H1 (cell line): ENCODE data around the gene C12orf43. TPM values are rescaled to one million over a fixed set of nuclear protein-coding genes. Genes with fewer than 3 reads are reported as not detected.

Experiments used
- CTCF ChIA-PET: fragments of 300-600 bp; sonication (Branson Sonifier 250); formaldehyde crosslinking; loops from one replicate; lab custom pipeline; 2021; ENCODE audit not compliant: partially characterized antibody; lab: Charles Lee
- POLR2A ChIA-PET: fragments of 300-600 bp; sonication (Branson Sonifier 250); formaldehyde crosslinking; loops from one replicate; lab custom pipeline; 2021; ENCODE audit warnings: inconsistent platforms; ENCODE audit not compliant: partially characterized antibody; lab: Charles Lee
- DNase-seq, 2 experiments: peaks; one replicate each; pipeline versions ENCODE4 v3.0.0 to v3.0.0-alpha.2; 2010 to 2022; ENCODE audit warnings: low spot score in 2 of 2, low read depth in 1 of 2, mixed read lengths in 1 of 2
- FAIRE-seq: peaks from 2 replicates; lab custom pipeline; 2011; peaks lifted over from hg19 to GRCh38; lab: Jason Lieb, UNC
- H2AFZ ChIP-seq: 2 replicates; pipeline ENCODE4 v1.8.1; 2012; ENCODE audit warnings: low read length, inconsistent platforms
- H2AK5ac ChIP-seq: 2 replicates; pipeline ENCODE4 v1.6.1; 2013; ENCODE audit warnings: low read depth, low read length
- H2BK120ac ChIP-seq: replicated peaks from 2 replicates; pipeline ENCODE3; 2013; ENCODE audit warnings: low read depth, low read length, inconsistent platforms
- H2BK12ac ChIP-seq: 2 replicates; pipeline ENCODE4 v1.6.1; 2013; ENCODE audit warnings: low read depth, low read length
- H2BK15ac ChIP-seq: 2 replicates; pipeline ENCODE4 v1.6.1; 2013; ENCODE audit warnings: low read length
- H2BK20ac ChIP-seq: 2 replicates; pipeline ENCODE4 v1.6.1; 2013; ENCODE audit warnings: low read length
- H2BK5ac ChIP-seq: 2 replicates; pipeline ENCODE4 v1.6.1; 2013; ENCODE audit warnings: low read depth, low read length
- H3K14ac ChIP-seq: 2 replicates; pipeline ENCODE4 v1.6.1; 2013; ENCODE audit warnings: inconsistent platforms; ENCODE audit not compliant: insufficient read length
- H3K18ac ChIP-seq: 2 replicates; pipeline ENCODE4 v1.6.1; 2013; ENCODE audit warnings: low read length; ENCODE audit errors: extremely low read depth
- H3K23ac ChIP-seq: 2 replicates; pipeline ENCODE4 v1.6.1; 2013; ENCODE audit warnings: inconsistent platforms; ENCODE audit not compliant: insufficient read length
- H3K23me2 ChIP-seq: 2 replicates; pipeline ENCODE4 v1.6.1; 2013; ENCODE audit warnings: low read depth, low read length
- H3K27ac ChIP-seq: 2 replicates; pipeline ENCODE4 v1.6.1; 2011; ENCODE audit warnings: low read depth, low read length, inconsistent platforms
- H3K27me3 ChIP-seq, 4 experiments: replicated peaks in 1 of 4; 1 replicate in 1 of 4; 2 replicates in 3 of 4; pipeline versions ENCODE4 v1.6.1 to v1.8.1; 2011 to 2013; ENCODE audit warnings: low read length in 3 of 4, mild to moderate bottlenecking in 3 of 4, inconsistent platforms in 2 of 4, mixed read lengths in 2 of 4, moderate library complexity in 1 of 4; ENCODE audit not compliant: control insufficient read depth in 3 of 4, insufficient read depth in 3 of 4; ENCODE audit errors: extremely low read depth in 1 of 4
- H3K36me3 ChIP-seq, 4 experiments: 2 replicates each; pipeline versions ENCODE4 v1.6.1 to v1.8.1; 2011 to 2013; ENCODE audit warnings: mild to moderate bottlenecking in 4 of 4, low read length in 3 of 4, moderate library complexity in 2 of 4, control low read depth in 1 of 4, inconsistent platforms in 1 of 4; ENCODE audit not compliant: insufficient read depth in 4 of 4, control insufficient read depth in 2 of 4
- H3K4ac ChIP-seq: replicated peaks from 2 replicates; pipeline ENCODE3; 2013; ENCODE audit warnings: low read length, low read depth, mixed read lengths, inconsistent platforms; ENCODE audit not compliant: insufficient read length
- H3K4me1 ChIP-seq, 4 experiments: replicated peaks in 1 of 4; 1 replicate in 1 of 4; 2 replicates in 3 of 4; pipeline versions ENCODE4 v1.6.1 to v1.8.1; 2011 to 2013; ENCODE audit warnings: low read length in 3 of 4, inconsistent platforms in 2 of 4, mixed read lengths in 1 of 4; ENCODE audit not compliant: insufficient read depth in 4 of 4, control insufficient read depth in 3 of 4
- H3K4me2 ChIP-seq, 2 experiments: 2 replicates each; pipeline versions ENCODE4 v1.6.1 to v1.8.1; 2011 to 2013; ENCODE audit warnings: low read depth in 2 of 2, low read length in 2 of 2, control low read depth in 1 of 2, inconsistent platforms in 1 of 2, mild to moderate bottlenecking in 1 of 2; ENCODE audit not compliant: insufficient read depth in 1 of 2
- H3K4me3 ChIP-seq, 4 experiments: fragments of 200-600, 300-600 bp in 1 of 4; sonication (generic), shearing (Covaris generic), sonication (Bioruptor Twin) in 1 of 4; 2 replicates each; pipeline versions ENCODE4 v1.5.1 to v1.8.1; 2011 to 2016; ENCODE audit warnings: low read length in 4 of 4, low read depth in 3 of 4, control low read depth in 2 of 4, inconsistent platforms in 2 of 4, mild to moderate bottlenecking in 2 of 4, mixed read lengths in 1 of 4, moderate library complexity in 1 of 4; ENCODE audit not compliant: insufficient read depth in 2 of 4; ENCODE audit errors: extremely low read depth in 1 of 4
- H3K56ac ChIP-seq: replicated peaks from 2 replicates; pipeline ENCODE3; 2013; ENCODE audit warnings: low read depth, mild to moderate bottlenecking, mixed read lengths, low read length, inconsistent platforms; ENCODE audit not compliant: insufficient read length
- H3K79me1 ChIP-seq: 2 replicates; pipeline ENCODE4 v1.6.1; 2013; ENCODE audit warnings: low read depth, low read length, control low read depth
- H3K79me2 ChIP-seq, 2 experiments: 2 replicates each; pipeline versions ENCODE4 v1.6.1 to v1.8.1; 2012 to 2013; ENCODE audit warnings: low read length in 2 of 2, mild to moderate bottlenecking in 2 of 2, inconsistent platforms in 1 of 2; ENCODE audit not compliant: insufficient read depth in 2 of 2, control insufficient read depth in 1 of 2
- H3K9ac ChIP-seq, 4 experiments: replicated peaks in 1 of 4; 1 replicate in 1 of 4; 2 replicates in 3 of 4; pipeline versions ENCODE4 v1.6.1 to v1.8.1; 2011 to 2013; ENCODE audit warnings: low read depth in 3 of 4, low read length in 3 of 4, control low read depth in 2 of 4, mild to moderate bottlenecking in 2 of 4, moderate library complexity in 2 of 4, inconsistent platforms in 1 of 4; ENCODE audit errors: extremely low read depth in 1 of 4
- H3K9me3 ChIP-seq, 2 experiments: 2 replicates each; pipeline versions ENCODE4 v1.6.1 to v1.8.1; 2012 to 2013; ENCODE audit warnings: mild to moderate bottlenecking in 2 of 2, moderate library complexity in 2 of 2, control low read depth in 1 of 2, inconsistent platforms in 1 of 2, low read depth in 1 of 2, low read length in 1 of 2, mixed read lengths in 1 of 2; ENCODE audit not compliant: insufficient read depth in 2 of 2
- H4K20me1 ChIP-seq, 2 experiments: replicated peaks in 1 of 2; 2 replicates each; pipeline versions ENCODE3 to v1.8.1; 2011 to 2013; ENCODE audit warnings: inconsistent platforms in 2 of 2, low read length in 2 of 2, mild to moderate bottlenecking in 1 of 2; ENCODE audit not compliant: insufficient read depth in 2 of 2, control insufficient read depth in 1 of 2
- H4K5ac ChIP-seq: 2 replicates; pipeline ENCODE4 v1.6.1; 2013; ENCODE audit warnings: low read length, low read depth, mixed read lengths, inconsistent platforms; ENCODE audit not compliant: insufficient read length
- H4K8ac ChIP-seq: 2 replicates; pipeline ENCODE4 v1.8.0; 2013; ENCODE audit warnings: mild to moderate bottlenecking, moderate library complexity, low read length, inconsistent platforms; ENCODE audit not compliant: insufficient read depth; ENCODE audit errors: extremely low read depth
- H4K91ac ChIP-seq: replicated peaks from 2 replicates; pipeline ENCODE3; 2013; ENCODE audit warnings: low read length, mixed read lengths, inconsistent platforms; ENCODE audit not compliant: insufficient read length
- CREB1 ChIP-seq: IDR thresholded peaks from 2 replicates; pipeline ENCODE4 v1.6.1; 2012; ENCODE audit warnings: inconsistent platforms
- KDM4A ChIP-seq: IDR thresholded peaks from one replicate; pipeline ENCODE4 v1.7.1; 2012; ENCODE audit warnings: low read depth, mild to moderate bottlenecking, moderate library complexity, low read length, inconsistent platforms; ENCODE audit not compliant: severe bottlenecking
- SP2 ChIP-seq: IDR thresholded peaks from 2 replicates; pipeline ENCODE4 v1.6.1; 2012; ENCODE audit warnings: mild to moderate bottlenecking, low read length, inconsistent platforms
- SP4 ChIP-seq: IDR thresholded peaks from 2 replicates; pipeline ENCODE4 v1.6.1; 2012; ENCODE audit warnings: low read length, inconsistent platforms
- TCF12 ChIP-seq: IDR thresholded peaks from 2 replicates; pipeline ENCODE4 v1.6.1; 2011; ENCODE audit warnings: low read depth, mild to moderate bottlenecking, low read length
- whole genome bisulfite sequencing, 2 experiments: shearing (Covaris generic) in 1 of 2; methylation state at CpG; one replicate each; pipeline versions ENCODE4 v1.1.6 to v1.1.7; 2013 to 2015; ENCODE audit warnings: low lambda C conversion rate in 2 of 2, mixed read lengths in 2 of 2, inconsistent platforms in 1 of 2, low coverage in 1 of 2, missing lambda C conversion rate in 1 of 2; ENCODE audit not compliant: insufficient replicate concordance in 2 of 2, insufficient coverage in 1 of 2, insufficient read length in 1 of 2; ENCODE audit errors: extremely low coverage in 1 of 2, missing lambda C conversion rate in 1 of 2; 5-methylcytosine and 5-hydroxymethylcytosine counted together
- polyA plus RNA-seq, 7 experiments: library from polyadenylated mRNA; depleted of rRNA in 3 of 7; stranded (reverse) in 5 of 7; unstranded in 2 of 7; fragments of >200 nt in 5 of 7; fragments of 200-250 nt in 2 of 7; gene quantifications; 1 replicate in 5 of 7; 2 replicates in 1 of 7; 4 replicates in 1 of 7; pipeline versions ENCODE4 v1.2.1 to v1.2.3, GENCODE V29; 2011 to 2013; ENCODE audit warnings: missing spikeins in 2 of 7, mixed read lengths in 2 of 7
- total RNA-seq: library from RNA; stranded (reverse); fragmentation: NEBNext Ultra II Directional; extraction: Animal tissue kit (Norgen Biotek cat#: 25700); gene quantifications from 2 replicates; pipeline ENCODE4 v1.2.1, GENCODE V29; 2021

The C12orf43 gene
- total and polyA plus RNA-seq, 2 of the 8 experiments (the other 6 are each of a cell fraction or from before 2014, with no cell fraction given), result 9.2 to 22.3 TPM

GRCh38 chr12:120998435-120998834, 17.9 kb downstream of the C12orf43 start:
- Histone ChIP-seq H4K5ac (no peak overlapping the region), H3K79me1 (no peaks in the 10 kb centered on the region), H4K20me1 (peaks cover 0 to 5% of the 10 kb centered on the region in 2 experiments), H4K8ac (no peak overlapping the region), H3K27ac (no peak overlapping the region), H4K91ac (no peak overlapping the region), H3K4me1 (peaks cover 2 to 6% (median 3%) of the 10 kb centered on the region in 4 experiments; a peak in 6 of 7 replicates), H3K9me3 (no peaks in the 10 kb centered on the region), H2BK12ac (no peak overlapping the region), H2AFZ (no peak overlapping the region), H3K14ac (no peak overlapping the region), H3K23ac (no peak overlapping the region), H3K56ac (no peak overlapping the region), H2BK15ac (peak overlapping the region; percentile 92; the same call in 1 of the 2 replicates), H3K36me3 (peaks cover 0 to 8% (median 4%) of the 10 kb centered on the region in 4 experiments; a peak in 5 of 8 replicates), H3K18ac (no peak overlapping the region), H2BK120ac (no peak overlapping the region), H3K4me2 (0 out of 4 replicates have a peak overlapping the region, but pooled peaks of 1 of the 2 experiments have one; percentile 34), H3K23me2 (peaks cover 16% of the 10 kb centered on the region; the same call in 1 of the 2 replicates), H3K4me3 (no peak overlapping the region), H3K27me3 (no peaks in the 10 kb centered on the region), H3K4ac (no peak overlapping the region), H2BK5ac (no peak overlapping the region), H2BK20ac (no peak overlapping the region), H2AK5ac (peak overlapping the region; percentile 92; the same call in 1 of the 2 replicates), H3K9ac (no peak overlapping the region), H3K79me2 (no peaks in the 10 kb centered on the region)
- FAIRE-seq (no peak), DNase-seq (no peak)
- CTCF ChIA-PET, result interaction anchor here (0.8 to 2.7 kb wide), 3 partner anchors 11 to 32 kb away, joined by 3 to 8 read pairs (median 4); no protein-coding TSS in a partner anchor
- POLR2A ChIA-PET, result interaction anchor here (0.9 to 1.3 kb wide), 2 partner anchors 9 to 241 kb away, joined by 3 to 7 read pairs; no protein-coding TSS in a partner anchor
- TF ChIP-seq TCF12 (no peak), CREB1 (no peak), KDM4A (no peak), SP2 (no peak), SP4 (no peak)
- 95% methylated on average over 3 of the region's 3 CpGs; no CpG with 5 or more reads in 1 of the 2 experiments for WGBS, 2 experiments
